Liver (tissue), 3 donors: ENCODE data around the gene LAMC2.

ENCODE experiments used
- RAD21 ChIP-seq, 2 donors: IDR thresholded peaks; 2 replicates each; pipeline ENCODE4 v1.6.1; 2016; ENCODE audit warnings: antibody characterized with exemption in 2 of 2, mild to moderate bottlenecking in 2 of 2
- TF ChIP-seq, protein P1 (sequence below): fragments of 150-350 bp; IDR thresholded peaks from 2 replicates; pipeline ENCODE4 v1.5.1; 2017; ENCODE audit warnings: improper control_type of control experiment, low read depth, low read length; ENCODE audit not compliant: missing input control
- donor health status: healthy.
- donor health status: healthy.

DNA sequence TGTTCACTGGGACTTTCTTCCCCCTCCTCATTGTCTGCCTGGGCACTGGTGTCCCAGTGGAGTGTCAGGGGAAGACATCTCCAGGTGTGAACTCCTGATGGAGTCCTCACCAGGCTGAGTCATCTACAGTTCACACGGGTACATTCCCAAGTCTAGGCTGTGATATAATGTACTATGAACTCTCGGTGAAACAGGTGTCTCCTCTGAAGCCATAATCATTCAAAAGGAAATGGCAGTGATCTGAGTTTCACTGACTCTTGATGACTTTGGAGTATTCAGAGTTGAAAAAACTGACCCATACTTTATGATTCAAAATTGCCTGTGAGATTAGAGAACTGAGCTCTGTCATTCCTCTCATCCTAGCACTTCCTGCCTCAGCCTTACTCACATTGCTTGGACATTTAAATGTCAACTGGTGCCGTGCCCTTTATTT lies 9.1 kb downstream of the LAMC2 start:
- TF ChIP-seq RAD21 (IDR thresholded peaks at IDR 0.05), result no peak
- TF ChIP-seq, protein P1, sequence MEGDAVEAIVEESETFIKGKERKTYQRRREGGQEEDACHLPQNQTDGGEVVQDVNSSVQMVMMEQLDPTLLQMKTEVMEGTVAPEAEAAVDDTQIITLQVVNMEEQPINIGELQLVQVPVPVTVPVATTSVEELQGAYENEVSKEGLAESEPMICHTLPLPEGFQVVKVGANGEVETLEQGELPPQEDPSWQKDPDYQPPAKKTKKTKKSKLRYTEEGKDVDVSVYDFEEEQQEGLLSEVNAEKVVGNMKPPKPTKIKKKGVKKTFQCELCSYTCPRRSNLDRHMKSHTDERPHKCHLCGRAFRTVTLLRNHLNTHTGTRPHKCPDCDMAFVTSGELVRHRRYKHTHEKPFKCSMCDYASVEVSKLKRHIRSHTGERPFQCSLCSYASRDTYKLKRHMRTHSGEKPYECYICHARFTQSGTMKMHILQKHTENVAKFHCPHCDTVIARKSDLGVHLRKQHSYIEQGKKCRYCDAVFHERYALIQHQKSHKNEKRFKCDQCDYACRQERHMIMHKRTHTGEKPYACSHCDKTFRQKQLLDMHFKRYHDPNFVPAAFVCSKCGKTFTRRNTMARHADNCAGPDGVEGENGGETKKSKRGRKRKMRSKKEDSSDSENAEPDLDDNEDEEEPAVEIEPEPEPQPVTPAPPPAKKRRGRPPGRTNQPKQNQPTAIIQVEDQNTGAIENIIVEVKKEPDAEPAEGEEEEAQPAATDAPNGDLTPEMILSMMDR, result no peak
